SU-DHL-6 (cell line): ENCODE results near the gene AFF3.

Source experiments
- H2AFZ ChIP-seq: fragments of 200-600 bp; sonication (generic); 2 replicates; pipeline ENCODE4 v1.6.1; 2014; ENCODE audit warnings: low read depth, mild to moderate bottlenecking, moderate library complexity, mixed read lengths, antibody characterized with exemption, low read length; ENCODE audit not compliant: severe bottlenecking
- H3F3A ChIP-seq: fragments of 200-600 bp; shearing (Covaris generic); 2 replicates; pipeline ENCODE4 v1.6.0; 2016; ENCODE audit warnings: antibody characterized with exemption, mild to moderate bottlenecking; ENCODE audit not compliant: insufficient read depth
- H3K27ac ChIP-seq: fragments of 200-600 bp; sonication (generic); 2 replicates; pipeline ENCODE4 v1.5.1; 2016; ENCODE audit warnings: low read depth, mild to moderate bottlenecking, low read length, moderate library complexity, mixed read lengths
- H3K27me3 ChIP-seq: fragments of 200-600 bp; sonication (generic), shearing (Covaris generic); 2 replicates; pipeline ENCODE4 v1.6.0; 2014; ENCODE audit warnings: mild to moderate bottlenecking, low read length
- H3K36me3 ChIP-seq: fragments of 200-600 bp; sonication (generic); 2 replicates; pipeline ENCODE4 v1.6.1; 2014; ENCODE audit warnings: mild to moderate bottlenecking, low read length, mixed read lengths
- H3K4me2 ChIP-seq: fragments of 300-600, 200-600 bp; shearing (Covaris generic), sonication (generic); 2 replicates; pipeline ENCODE4 v1.6.0; 2014; ENCODE audit warnings: low read length, low read depth, mild to moderate bottlenecking; ENCODE audit not compliant: poor library complexity, severe bottlenecking
- H3K4me3 ChIP-seq: fragments of 200-600 bp; sonication (generic); 2 replicates; pipeline ENCODE4 v1.5.1; 2014; ENCODE audit warnings: antibody characterized with exemption, low read length, mild to moderate bottlenecking, mixed read lengths; ENCODE audit not compliant: insufficient read depth, poor library complexity, severe bottlenecking
- H3K79me2 ChIP-seq: fragments of 200-600 bp; sonication (generic); 2 replicates; pipeline ENCODE4 v1.6.1; 2014; ENCODE audit warnings: mild to moderate bottlenecking, low read length, moderate library complexity; ENCODE audit not compliant: insufficient read depth
- H3K9ac ChIP-seq: fragments of 200-600 bp; sonication (generic); 2 replicates; pipeline ENCODE4 v1.7.0; 2014; ENCODE audit warnings: mild to moderate bottlenecking, low read length
- H3K9me2 ChIP-seq: fragments of 200-600 bp; sonication (generic); replicated peaks from 2 replicates; pipeline ENCODE4 v1.6.1; 2014; ENCODE audit warnings: low read length; ENCODE audit not compliant: insufficient read depth
- H3K9me3 ChIP-seq: fragments of 200-600 bp; sonication (generic); 2 replicates; pipeline ENCODE4 v1.6.1; 2014; ENCODE audit warnings: low read length, mixed read lengths; ENCODE audit not compliant: insufficient read depth
- H4K20me1 ChIP-seq: fragments of 200-600 bp; sonication (generic); 2 replicates; pipeline ENCODE4 v1.6.1; 2014; ENCODE audit warnings: low read depth, mild to moderate bottlenecking, antibody characterized with exemption, low read length, moderate library complexity, mixed read lengths
- EZH2phosphoT487 ChIP-seq: fragments of 200-600 bp; sonication (generic), shearing (Covaris generic); conservative IDR thresholded peaks from 2 replicates; pipeline ENCODE4 v1.6.1; 2018; ENCODE audit warnings: mild to moderate bottlenecking, antibody characterized with exemption, low read length, moderate library complexity, mixed read lengths
- TF ChIP-seq, protein P1 (sequence below): fragments of 200-600 bp; sonication (generic); IDR thresholded peaks from one replicate; pipeline ENCODE4 v1.5.1; 2017; ENCODE audit warnings: antibody characterized with exemption, mild to moderate bottlenecking, low read length, moderate library complexity; ENCODE audit not compliant: insufficient read depth, poor library complexity, severe bottlenecking

The AFF3 gene

DNA sequence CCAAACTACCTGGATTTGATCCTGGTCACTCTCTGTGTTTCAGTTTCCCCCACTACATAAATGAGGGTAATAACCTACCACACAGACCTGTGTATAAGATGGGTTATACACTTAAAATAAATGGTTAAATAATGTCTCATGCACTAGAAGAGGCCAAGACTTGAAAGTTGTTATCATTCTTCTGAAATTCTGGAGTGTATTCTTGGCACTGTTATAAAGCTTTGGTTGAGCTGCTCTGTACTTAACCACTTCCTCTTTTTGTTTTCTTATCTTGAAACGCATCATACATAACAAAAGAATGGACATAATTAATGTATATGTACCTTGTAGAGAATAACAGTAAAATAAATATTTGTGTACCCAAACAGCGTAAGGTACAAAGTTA lies 281.0 kb downstream of the AFF3 start:
- no peaks in the 10 kb centered on the region for H3K79me2 ChIP-seq
- TF ChIP-seq, protein P1, sequence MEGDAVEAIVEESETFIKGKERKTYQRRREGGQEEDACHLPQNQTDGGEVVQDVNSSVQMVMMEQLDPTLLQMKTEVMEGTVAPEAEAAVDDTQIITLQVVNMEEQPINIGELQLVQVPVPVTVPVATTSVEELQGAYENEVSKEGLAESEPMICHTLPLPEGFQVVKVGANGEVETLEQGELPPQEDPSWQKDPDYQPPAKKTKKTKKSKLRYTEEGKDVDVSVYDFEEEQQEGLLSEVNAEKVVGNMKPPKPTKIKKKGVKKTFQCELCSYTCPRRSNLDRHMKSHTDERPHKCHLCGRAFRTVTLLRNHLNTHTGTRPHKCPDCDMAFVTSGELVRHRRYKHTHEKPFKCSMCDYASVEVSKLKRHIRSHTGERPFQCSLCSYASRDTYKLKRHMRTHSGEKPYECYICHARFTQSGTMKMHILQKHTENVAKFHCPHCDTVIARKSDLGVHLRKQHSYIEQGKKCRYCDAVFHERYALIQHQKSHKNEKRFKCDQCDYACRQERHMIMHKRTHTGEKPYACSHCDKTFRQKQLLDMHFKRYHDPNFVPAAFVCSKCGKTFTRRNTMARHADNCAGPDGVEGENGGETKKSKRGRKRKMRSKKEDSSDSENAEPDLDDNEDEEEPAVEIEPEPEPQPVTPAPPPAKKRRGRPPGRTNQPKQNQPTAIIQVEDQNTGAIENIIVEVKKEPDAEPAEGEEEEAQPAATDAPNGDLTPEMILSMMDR, result no peak
- no peak for TF ChIP-seq EZH2phosphoT487
- H3K4me2 ChIP-seq, result peak overlapping the region; percentile 59
- H3K27ac ChIP-seq, result peak overlapping the region; percentile 86
- peak overlapping the region; percentile 33; the same call in 1 of the 2 replicates for H3K9ac ChIP-seq
- no peaks in the 10 kb centered on the region for H3K9me3 ChIP-seq
- no peaks in the 10 kb centered on the region for H3K9me2 ChIP-seq
- no peak overlapping the region for H2AFZ ChIP-seq
- H3K36me3 ChIP-seq, result no peaks in the 10 kb centered on the region
- H3K27me3 ChIP-seq, result no peaks in the 10 kb centered on the region
- peaks cover 15% of the 10 kb centered on the region for H3F3A ChIP-seq
- H3K4me3 ChIP-seq, result peak overlapping the region; percentile 38
- no peaks in the 10 kb centered on the region for H4K20me1 ChIP-seq

DNA sequence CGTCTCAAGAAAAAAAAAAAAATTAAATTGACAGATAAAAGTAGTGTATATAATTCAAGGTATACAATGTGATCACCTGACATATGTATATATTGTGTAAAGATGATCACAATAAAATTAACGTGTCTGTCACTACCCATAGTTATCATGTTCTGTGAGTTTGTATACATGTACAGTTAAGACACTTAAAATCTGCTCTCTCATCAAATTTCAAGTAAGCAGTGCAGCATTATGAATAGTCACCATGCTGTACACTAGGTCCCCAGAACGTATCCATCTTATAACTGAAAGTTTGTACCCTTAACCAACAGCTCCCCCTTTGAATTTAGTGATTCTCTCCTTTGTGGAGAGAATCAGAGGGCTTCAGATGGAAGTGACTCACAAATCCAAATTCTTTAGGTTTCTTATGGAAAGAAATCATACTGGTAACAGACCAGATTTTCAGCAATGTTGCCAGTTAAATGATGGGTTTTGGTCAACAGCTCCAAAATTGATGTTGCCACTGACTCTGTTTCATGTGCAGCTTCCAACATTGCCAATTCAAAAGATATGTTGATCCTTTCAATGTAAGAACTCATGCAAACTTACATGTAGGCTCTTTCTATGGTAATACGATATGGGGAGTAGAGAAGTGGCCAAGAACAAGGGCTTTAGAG lies 281.5 kb downstream of the AFF3 start:
- peak overlapping the region; percentile 33; the same call in 1 of the 2 replicates for H3K9ac ChIP-seq
- H3K36me3 ChIP-seq, result no peaks in the 10 kb centered on the region
- TF ChIP-seq, protein P1, result no peak
- TF ChIP-seq EZH2phosphoT487, result no peak
- peak overlapping the region; percentile 86 for H3K27ac ChIP-seq
- peak overlapping the region; percentile 38 for H3K4me3 ChIP-seq
- H4K20me1 ChIP-seq, result no peaks in the 10 kb centered on the region
- H3K79me2 ChIP-seq, result no peaks in the 10 kb centered on the region
- H3K9me3 ChIP-seq, result no peaks in the 10 kb centered on the region
- no peaks in the 10 kb centered on the region for H3K27me3 ChIP-seq
- H2AFZ ChIP-seq, result no peak overlapping the region
- no peaks in the 10 kb centered on the region for H3K9me2 ChIP-seq
- H3K4me2 ChIP-seq, result peak overlapping the region; percentile 59
- H3F3A ChIP-seq, result peaks cover 15% of the 10 kb centered on the region

DNA sequence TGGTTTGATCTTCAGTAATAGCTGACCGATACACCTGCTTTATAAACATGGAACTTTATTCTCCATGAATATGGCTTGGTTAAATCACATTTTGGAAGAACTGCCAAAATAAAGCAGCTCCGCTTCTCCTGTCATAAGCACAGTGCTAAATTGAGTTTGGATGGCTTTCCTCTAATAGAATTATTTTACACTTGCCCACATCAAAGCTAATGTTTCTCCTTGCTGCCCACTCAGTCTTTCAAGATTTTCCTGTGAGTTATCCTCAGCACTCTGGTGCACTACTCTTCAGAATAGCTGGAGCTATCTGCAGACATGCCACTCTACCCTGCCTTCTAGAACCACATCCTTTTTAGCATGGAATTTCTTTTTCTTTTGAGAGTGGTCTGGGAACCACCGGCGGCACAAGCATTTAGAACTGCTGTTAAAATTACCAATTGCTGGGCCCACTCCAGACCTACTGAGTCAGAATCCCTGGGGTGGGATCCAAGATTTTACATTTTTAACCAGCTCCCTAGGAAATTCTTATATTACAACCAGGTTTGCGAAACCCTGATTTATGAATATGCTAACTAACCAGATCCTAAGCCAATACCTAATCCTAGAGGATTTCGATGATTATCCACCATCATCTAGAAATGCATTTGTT lies 283.3 kb downstream of the AFF3 start:
- no peak overlapping the region for H3K4me3 ChIP-seq
- H3K4me2 ChIP-seq, result no peak overlapping the region
- H3K36me3 ChIP-seq, result no peaks in the 10 kb centered on the region
- no peaks in the 10 kb centered on the region for H3K9me2 ChIP-seq
- no peak for TF ChIP-seq EZH2phosphoT487
- TF ChIP-seq, protein P1, result no peak
- no peaks in the 10 kb centered on the region for H3K27me3 ChIP-seq
- H3K9me3 ChIP-seq, result no peaks in the 10 kb centered on the region
- H3F3A ChIP-seq, result peaks cover 11% of the 10 kb centered on the region
- H2AFZ ChIP-seq, result no peak overlapping the region
- no peak overlapping the region for H3K9ac ChIP-seq
- H4K20me1 ChIP-seq, result no peaks in the 10 kb centered on the region
- H3K27ac ChIP-seq, result no peak overlapping the region
- H3K79me2 ChIP-seq, result no peaks in the 10 kb centered on the region
